IPS DF 4.7 (cell line): Measurements from ENCODE around the gene VDAC1.

Experiments
- DNase-seq: peaks from one replicate; pipeline ENCODE4 v3.0.0-alpha.2; 2013; ENCODE audit warnings: low spot score; ENCODE audit errors: extremely low read depth

VDAC1 gene

DNA sequence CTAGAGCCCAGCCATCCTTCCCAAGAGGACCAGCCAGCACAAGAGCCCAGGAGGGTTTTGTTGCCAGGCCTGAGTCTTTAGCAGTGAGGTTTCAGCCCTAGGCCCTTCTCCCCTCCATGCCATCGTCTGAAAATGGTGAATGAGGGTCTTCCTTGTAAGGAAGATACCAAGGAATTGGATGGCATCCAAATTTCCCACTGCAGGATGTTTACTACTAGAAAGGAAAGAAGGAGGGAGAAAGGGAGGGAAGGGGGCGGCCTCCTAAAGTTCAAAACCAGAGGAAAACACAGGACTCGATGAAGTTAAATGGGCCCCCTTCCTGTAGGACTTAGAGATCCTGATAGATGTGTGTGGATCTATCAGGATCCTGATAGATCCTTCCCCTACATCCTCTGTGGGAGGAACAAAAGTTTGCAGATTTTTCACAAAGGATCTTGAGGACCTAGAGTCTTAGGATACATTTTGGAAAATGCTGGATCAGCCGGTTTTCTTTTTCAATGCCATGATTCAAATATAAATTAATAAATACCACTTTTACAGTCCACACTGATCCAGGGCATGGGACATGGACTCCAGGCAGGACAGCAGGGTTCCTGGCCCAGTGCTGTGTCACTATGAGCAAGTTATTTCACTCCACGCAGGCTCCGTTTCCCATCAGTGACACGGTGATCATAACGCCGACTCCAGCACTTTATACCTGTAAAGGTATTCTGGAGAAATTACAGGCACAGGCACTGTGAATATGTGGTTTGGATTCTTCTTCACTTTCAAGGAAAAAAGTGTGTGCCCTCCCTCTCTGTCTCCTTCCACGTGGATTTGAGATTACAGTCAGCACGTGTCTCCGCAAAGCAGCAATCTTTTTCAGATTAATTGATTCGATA is 77.2 kb downstream of the VDAC1 start:
- no peak for DNase-seq

DNA sequence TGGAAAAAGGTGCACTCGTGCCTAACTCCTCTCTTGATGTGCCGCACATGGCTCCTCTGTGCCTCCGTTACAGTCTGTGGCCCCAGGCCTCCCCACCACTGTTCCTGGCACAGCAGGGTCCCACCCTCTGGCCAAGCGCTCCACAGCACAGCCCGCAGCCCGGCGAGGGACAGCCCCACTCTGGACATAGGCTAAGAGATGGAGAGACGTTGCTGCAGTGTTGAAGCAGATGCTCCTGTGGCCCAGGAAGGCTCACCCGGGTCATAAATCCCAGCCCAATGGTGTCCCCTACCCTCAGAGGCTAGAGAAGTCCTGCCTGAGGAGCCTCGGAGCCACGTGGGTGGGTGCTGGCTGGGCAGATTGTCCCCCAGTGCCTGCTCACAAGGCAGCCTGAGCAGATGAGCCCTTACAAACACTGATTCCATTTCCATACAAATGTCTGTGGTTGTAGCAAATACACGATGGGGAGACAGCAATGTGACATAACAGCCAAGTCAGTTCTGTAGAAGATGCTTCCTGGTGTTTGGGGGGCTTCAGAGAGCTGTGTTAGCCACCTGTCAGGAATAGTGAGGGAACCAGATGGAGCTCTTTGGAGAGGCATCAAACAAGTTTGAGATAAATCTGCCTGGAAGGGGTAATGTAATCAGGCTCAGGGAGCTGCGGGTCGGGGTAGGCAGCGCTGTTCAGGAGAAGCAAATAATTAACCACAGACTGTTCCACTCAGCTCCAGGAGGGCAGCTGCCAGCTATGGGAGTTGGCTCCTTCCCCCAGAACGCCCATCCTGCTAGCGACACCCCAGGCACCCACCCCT is 78.1 kb downstream of the VDAC1 start:
- no peak for DNase-seq

DNA sequence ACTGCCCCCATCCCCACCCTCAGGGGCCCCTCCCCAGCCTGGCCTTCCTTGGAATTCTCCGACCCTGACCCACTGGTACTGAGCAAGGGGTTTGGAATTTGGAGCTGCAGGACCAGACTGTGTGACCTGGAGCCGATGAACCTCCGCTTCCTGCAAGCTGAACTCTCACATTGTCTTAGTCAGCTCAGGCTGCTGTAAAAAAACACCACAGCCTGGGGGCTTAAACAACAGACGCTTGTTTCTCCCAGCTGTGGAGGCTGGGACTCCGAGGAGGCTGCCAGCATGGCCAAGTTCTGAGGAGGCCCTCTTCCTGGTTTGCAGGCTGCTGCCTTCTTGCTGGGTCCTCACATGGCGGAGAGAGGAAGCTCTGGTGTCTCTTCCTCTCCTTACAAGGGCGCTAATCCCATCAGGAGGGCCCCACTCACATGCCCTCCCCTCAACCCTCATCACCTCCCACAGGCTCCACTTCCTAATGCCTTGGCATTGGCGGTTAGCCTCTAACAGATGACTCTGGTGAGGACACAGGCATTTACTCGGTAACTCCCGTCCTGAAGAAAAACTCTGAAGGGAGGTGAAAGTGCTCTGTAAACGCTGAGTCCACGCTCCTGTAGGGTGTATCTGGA is 78.8 kb downstream of the VDAC1 start:
- no peak for DNase-seq

DNA sequence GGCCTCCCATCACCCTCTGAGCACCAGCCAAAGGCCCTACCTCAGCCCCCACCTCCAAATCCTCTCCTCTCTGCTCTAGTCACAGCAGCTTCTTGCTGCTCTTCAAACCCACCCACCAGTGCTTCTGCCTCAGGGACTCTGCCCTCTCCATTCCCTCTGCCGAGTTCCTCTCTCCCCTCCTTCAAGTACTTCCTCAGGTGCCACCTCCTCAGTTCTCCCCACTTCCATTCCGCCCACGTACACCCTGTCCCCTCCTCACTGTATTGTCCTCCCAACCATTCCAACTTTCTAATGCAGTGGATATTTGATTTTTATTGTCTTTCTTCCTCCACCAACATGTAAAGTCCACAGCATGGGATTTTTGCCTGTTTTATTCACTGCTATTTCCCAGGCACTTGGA is 79.5 kb downstream of the VDAC1 start:
- no peak for DNase-seq

DNA sequence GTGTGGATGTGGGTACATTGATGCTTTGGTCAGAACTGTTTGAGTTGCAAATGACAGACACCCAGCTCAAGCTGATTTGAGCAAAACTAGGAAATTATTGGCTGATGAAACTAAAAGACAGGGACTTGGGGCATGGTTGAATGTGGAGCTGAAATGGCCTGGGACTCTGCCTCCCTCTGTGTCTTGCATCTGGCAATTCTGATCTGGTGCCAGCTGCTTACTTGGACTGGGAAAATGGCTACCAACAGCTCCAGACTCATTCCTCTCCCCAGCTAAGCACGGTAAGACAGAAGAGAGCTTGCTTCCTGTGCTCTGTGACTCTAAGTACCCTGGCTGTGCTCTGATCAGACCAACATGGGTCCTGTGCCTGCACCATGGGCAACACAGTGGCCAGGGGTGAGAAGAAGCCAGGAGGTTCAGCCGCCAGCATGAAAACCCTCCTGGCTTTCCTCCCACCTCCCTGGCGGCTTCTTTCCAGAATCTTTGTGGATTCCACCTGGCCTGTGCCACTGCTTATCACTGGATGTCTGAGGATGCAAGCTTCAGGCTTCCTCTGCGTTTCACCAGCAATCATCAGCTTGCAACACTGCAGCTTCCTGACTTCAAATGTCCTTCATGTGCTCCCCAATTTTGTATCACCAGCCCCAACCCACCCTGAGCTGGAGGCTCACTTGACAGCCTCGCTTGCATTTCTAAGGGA is 80.4 kb downstream of the VDAC1 start:
- DNase-seq, result no peak

DNA sequence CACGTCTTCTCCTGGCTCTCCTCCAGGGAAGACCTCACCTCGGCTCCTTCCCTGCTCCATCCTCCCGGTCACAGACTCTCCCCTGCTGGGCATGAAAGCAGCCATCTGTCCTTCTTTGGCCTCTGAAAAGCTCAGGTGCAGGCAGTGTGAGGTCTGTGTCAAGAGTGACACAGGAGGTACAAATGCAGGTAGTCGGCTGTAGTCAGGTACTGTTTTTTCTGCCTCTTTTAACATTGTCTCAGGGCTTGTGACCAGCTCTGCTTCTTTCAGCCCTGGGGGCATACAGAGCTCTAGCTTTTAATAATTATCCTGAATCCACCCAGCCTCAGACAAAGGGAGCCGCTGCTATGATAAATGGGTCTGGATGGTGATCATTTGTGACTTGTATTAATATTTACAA is 82.8 kb downstream of the VDAC1 start:
- DNase-seq, result no peak
